CD4-positive, alpha-beta T cell (primary cell): ENCODE data around the gene STK38L. TPM values are rescaled to one million over a fixed set of nuclear protein-coding genes. Genes with fewer than 3 reads are reported as not detected.

Experiments used
- ATAC-seq: fragments of 200-7000 bp; cut with Tn5 transposase; one replicate; pipeline ENCODE4 v1.10.0; 2022; ENCODE audit warnings: mild to moderate bottlenecking; ENCODE audit not compliant: poor library complexity
- CTCF ChIA-PET: fragments of 350-600 bp; sonication (Branson Sonifier 250); formaldehyde crosslinking; loops from one replicate; lab custom pipeline; 2021; ENCODE audit warnings: antibody characterized with exemption, inconsistent platforms; lab: Charles Lee
- POLR2A ChIA-PET: fragments of 350-600 bp; sonication (Branson Sonifier 250); formaldehyde crosslinking; loops from one replicate; lab custom pipeline; 2021; ENCODE audit warnings: antibody characterized with exemption, inconsistent platforms; lab: Charles Lee
- DNase-seq, 14 experiments: peaks; one replicate each; pipeline ENCODE4 v3.0.0-alpha.2; 2013 to 2020; ENCODE audit warnings: mixed read lengths in 2 of 14
- H3K27ac ChIP-seq, 2 donors: one replicate each; pipeline versions ENCODE4 v1.5.1 to v1.7.0; 2013; ENCODE audit warnings: low read length in 2 of 2, low read depth in 1 of 2, mild to moderate bottlenecking in 1 of 2
- H3K27me3 ChIP-seq, 2 experiments: 1 replicate in 1 of 2; 2 replicates in 1 of 2; pipeline versions ENCODE4 v1.6.1 to v1.7.0; 2013; ENCODE audit warnings: low read length in 2 of 2, control low read depth in 1 of 2, mild to moderate bottlenecking in 1 of 2, moderate library complexity in 1 of 2; ENCODE audit not compliant: insufficient read depth in 2 of 2, control insufficient read depth in 1 of 2
- H3K36me3 ChIP-seq: one replicate; pipeline ENCODE4 v1.6.1; 2013; ENCODE audit warnings: low read length, control low read depth; ENCODE audit not compliant: insufficient read depth
- H3K4me1 ChIP-seq: one replicate; pipeline ENCODE4 v1.6.1; 2013; ENCODE audit warnings: low read length, control low read depth; ENCODE audit not compliant: insufficient read depth
- H3K4me3 ChIP-seq: one replicate; pipeline ENCODE4 v1.5.1; 2013; ENCODE audit warnings: mild to moderate bottlenecking, low read length, moderate library complexity
- H3K9me3 ChIP-seq, 2 experiments: 1 replicate in 1 of 2; 2 replicates in 1 of 2; pipeline versions ENCODE4 v1.6.1 to v1.7.0; 2013; ENCODE audit warnings: low read length in 2 of 2, mild to moderate bottlenecking in 2 of 2, control low read depth in 1 of 2, moderate library complexity in 1 of 2; ENCODE audit not compliant: control insufficient read depth in 1 of 2, insufficient read depth in 1 of 2
- H3K27ac Mint-ChIP-seq: one replicate; pipeline ENCODE4 v1.8.0; 2020; ENCODE audit warnings: mixed read lengths
- H3K27me3 Mint-ChIP-seq: one replicate; pipeline ENCODE4 v1.8.0; 2021; ENCODE audit warnings: mixed read lengths
- H3K36me3 Mint-ChIP-seq: one replicate; pipeline ENCODE4 v1.8.0; 2021; ENCODE audit warnings: low read depth, mixed read lengths
- H3K4me1 Mint-ChIP-seq: one replicate; pipeline ENCODE4 v1.8.0; 2021; ENCODE audit warnings: low read depth, mixed read lengths
- H3K4me3 Mint-ChIP-seq: one replicate; pipeline ENCODE4 v1.8.0; 2020; ENCODE audit warnings: mild to moderate bottlenecking, mixed read lengths
- H3K9me3 Mint-ChIP-seq: one replicate; pipeline ENCODE4 v1.8.0; 2020; ENCODE audit warnings: mixed read lengths
- CTCF ChIP-seq: fragments of 200-600 bp; IDR thresholded peaks from one replicate; pipeline ENCODE4 v1.8.0; 2022; ENCODE audit warnings: antibody characterized with exemption, mild to moderate bottlenecking
- intact Hi-C, 2 experiments: fragments of 100-400 bp; cut with DNase I in 1 of 2; cut with micrococcal nuclease in 1 of 2; formaldehyde crosslinking; loops; one replicate each; pipeline versions ENCODE4 v1.15.1 to v1.9.0; 2023 to 2025; cut with DNase I, micrococcal nuclease
- total RNA-seq, 174 experiments: library from RNA in 2 of 174; stranded (reverse) in 2 of 174; gene quantifications; one replicate each; pipeline ENCODE4 v1.2.3 and lab custom pipeline; 2021 to 2026

Gene STK38L
- total RNA-seq, 2 experiments from 2014 or later: 18.3 to 21.0 TPM

GRCh38 chr12:27296674-27297073 is 52.6 kb downstream of the STK38L start:
- Histone ChIP-seq H3K36me3 (peaks cover 13% of the 10 kb centered on the region), H3K4me3 (no peak overlapping the region), H3K27me3 (no peaks in the 10 kb centered on the region), H3K27ac (no peak overlapping the region), H3K4me1 (no peaks in the 10 kb centered on the region), H3K9me3 (no peaks in the 10 kb centered on the region)
- H3K27me3 Mint-ChIP-seq: no peaks in the 10 kb centered on the region
- no peak overlapping the region for H3K27ac Mint-ChIP-seq
- no peaks in the 10 kb centered on the region for H3K4me1 Mint-ChIP-seq
- ChIA-PET CTCF (interaction anchor here (1.3 kb wide), 1 partner anchor 10 kb away, joined by 5 read pairs; no protein-coding TSS in a partner anchor), POLR2A (no interaction called here)
- H3K9me3 Mint-ChIP-seq: no peaks in the 10 kb centered on the region
- TF ChIP-seq CTCF: no peak
- intact Hi-C loops: no loop called here
- DNase-seq (no peak), ATAC-seq (no peak)
- no peak overlapping the region for H3K4me3 Mint-ChIP-seq
- H3K36me3 Mint-ChIP-seq: peaks cover 40% of the 10 kb centered on the region

DNA sequence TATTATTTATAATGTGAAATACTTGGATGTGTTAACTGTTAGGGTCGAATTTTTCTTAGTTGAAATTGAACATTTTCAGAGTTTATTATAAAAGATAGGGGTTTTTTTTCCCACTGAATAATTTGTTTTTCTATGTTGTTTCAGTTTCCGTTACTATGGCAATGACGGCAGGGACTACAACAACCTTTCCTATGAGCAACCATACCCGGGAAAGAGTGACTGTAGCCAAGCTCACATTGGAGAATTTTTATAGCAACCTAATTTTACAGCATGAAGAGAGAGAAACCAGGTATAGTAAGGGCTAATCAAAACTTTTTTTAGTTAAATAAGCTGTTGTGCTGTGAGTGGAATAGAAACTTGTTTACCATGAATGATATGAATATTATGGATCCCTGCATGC is 53.5 kb downstream of the STK38L start:
- TF ChIP-seq CTCF: no peak
- Histone ChIP-seq H3K4me1 (no peaks in the 10 kb centered on the region), H3K36me3 (peaks cover 13% of the 10 kb centered on the region), H3K9me3 (no peaks in the 10 kb centered on the region), H3K4me3 (no peak overlapping the region), H3K27me3 (no peaks in the 10 kb centered on the region), H3K27ac (no peak overlapping the region)
- DNase-seq (no peak), ATAC-seq (no peak)
- POLR2A ChIA-PET: no interaction called here
- CTCF ChIA-PET: interaction anchor here (1.3 kb wide), 1 partner anchor 9 kb away, joined by 5 read pairs; no protein-coding TSS in a partner anchor
- intact Hi-C loops: no loop called here
- no peak overlapping the region for H3K27ac Mint-ChIP-seq
- H3K27me3 Mint-ChIP-seq: no peaks in the 10 kb centered on the region
- no peaks in the 10 kb centered on the region for H3K4me1 Mint-ChIP-seq
- peaks cover 40% of the 10 kb centered on the region for H3K36me3 Mint-ChIP-seq
- H3K9me3 Mint-ChIP-seq: no peaks in the 10 kb centered on the region
- no peak overlapping the region for H3K4me3 Mint-ChIP-seq

- H3K9me3 Mint-ChIP-seq: no peaks in the 10 kb centered on the region
- no peak overlapping the region for H3K27ac Mint-ChIP-seq
These were observed 55.0 kb downstream of the STK38L start for GRCh38 chr12:27299102-27299501.

More at GRCh38 chr12:27299102-27299501, 55.0 kb downstream of the STK38L start:
- peaks cover 13% of the 10 kb centered on the region for H3K36me3 ChIP-seq
- TF ChIP-seq CTCF: no peak
- DNase-seq (no peak), ATAC-seq (no peak)
- Mint-ChIP-seq H3K36me3 (peaks cover 48% of the 10 kb centered on the region), H3K27me3 (no peaks in the 10 kb centered on the region), H3K4me3 (no peak overlapping the region), H3K4me1 (no peaks in the 10 kb centered on the region)
- H3K4me3 ChIP-seq: no peak overlapping the region
- H3K27ac ChIP-seq: no peak overlapping the region
- H3K9me3 ChIP-seq: no peaks in the 10 kb centered on the region
- ChIA-PET POLR2A (no interaction called here), CTCF (no interaction called here)
- no peaks in the 10 kb centered on the region for H3K27me3 ChIP-seq
- intact Hi-C loops: no loop called here
- H3K4me1 ChIP-seq: no peaks in the 10 kb centered on the region
